Activated CD8-positive, alpha-beta memory T cell treated with anti-CD3 and anti-CD28 coated beads, Interleukin-2, amount 50 U/mL, for 24 hours (primary cell): ENCODE data around the gene ARID1B.
"Not testable (repeated sequence)": the region's sequence is repeated elsewhere in the genome, so short reads cannot be mapped to it uniquely, and the experiment has no call there.

Source experiments
- DNase-seq: peaks from one replicate; pipeline ENCODE4 v3.0.0-alpha.2; 2020; ENCODE audit errors: extremely low read depth

The ARID1B gene

GRCh38 chr6:156935000-156935399 lies 157.8 kb downstream of the ARID1B start:
- DNase-seq: no peak

- no peak for DNase-seq
Observed at GRCh38 chr6:156938143-156938542, 161.0 kb downstream of the ARID1B start.

GRCh38 chr6:156940221-156940620 lies 163.0 kb downstream of the ARID1B start:
- no peak for DNase-seq

- DNase-seq: no peak
Observed at GRCh38 chr6:156942266-156942665, 165.1 kb downstream of the ARID1B start.

- DNase-seq: no peak
Observed at GRCh38 chr6:156943166-156943565, 166.0 kb downstream of the ARID1B start.

GRCh38 chr6:156943816-156944215 lies 166.6 kb downstream of the ARID1B start:
- DNase-seq: no peak

GRCh38 chr6:156944412-156944811 lies 167.2 kb downstream of the ARID1B start:
- DNase-seq: no peak

- DNase-seq: not testable (repeated sequence)
Observed at GRCh38 chr6:156945789-156946172, 168.6 kb downstream of the ARID1B start.

GRCh38 chr6:156946370-156946936 lies 169.3 kb downstream of the ARID1B start:
- DNase-seq: no peak

- no peak for DNase-seq
Observed at GRCh38 chr6:156948277-156948676, 171.1 kb downstream of the ARID1B start.

GRCh38 chr6:156948807-156949206 lies 171.6 kb downstream of the ARID1B start:
- DNase-seq: no peak

GRCh38 chr6:156949376-156949775 lies 172.2 kb downstream of the ARID1B start:
- DNase-seq: no peak

GRCh38 chr6:156950084-156950483 lies 172.9 kb downstream of the ARID1B start:
- no peak for DNase-seq

- DNase-seq: no peak
Observed at GRCh38 chr6:156950531-156950930, 173.4 kb downstream of the ARID1B start.

- DNase-seq: no peak
Observed at GRCh38 chr6:156952401-156952800, 175.2 kb downstream of the ARID1B start.

GRCh38 chr6:156953127-156953478 lies 175.9 kb downstream of the ARID1B start:
- no peak for DNase-seq

GRCh38 chr6:156953479-156954146 lies 176.4 kb downstream of the ARID1B start:
- no peak for DNase-seq

GRCh38 chr6:156954191-156954590 lies 177.0 kb downstream of the ARID1B start:
- DNase-seq: no peak

GRCh38 chr6:156954816-156955215 lies 177.6 kb downstream of the ARID1B start:
- no peak for DNase-seq

- no peak for DNase-seq
Observed at GRCh38 chr6:156955494-156956183, 178.5 kb downstream of the ARID1B start.

- DNase-seq: no peak
Observed at GRCh38 chr6:156956286-156956685, 179.1 kb downstream of the ARID1B start.

- DNase-seq: no peak
Observed at GRCh38 chr6:156957931-156958547, 180.9 kb downstream of the ARID1B start.

- DNase-seq: no peak
Observed at GRCh38 chr6:156960525-156960924, 183.3 kb downstream of the ARID1B start.
